ENCODE results near the gene THEMIS2. TPM values are rescaled to one million over a fixed set of nuclear protein-coding genes. Genes with fewer than 3 reads are reported as not detected.

THEMIS2 gene
- total and polyA plus RNA-seq, 2 of the 8 experiments (the other 6 are each of a cell fraction or from before 2014, with no cell fraction given): 12.4 to 28.0 TPM

DNA sequence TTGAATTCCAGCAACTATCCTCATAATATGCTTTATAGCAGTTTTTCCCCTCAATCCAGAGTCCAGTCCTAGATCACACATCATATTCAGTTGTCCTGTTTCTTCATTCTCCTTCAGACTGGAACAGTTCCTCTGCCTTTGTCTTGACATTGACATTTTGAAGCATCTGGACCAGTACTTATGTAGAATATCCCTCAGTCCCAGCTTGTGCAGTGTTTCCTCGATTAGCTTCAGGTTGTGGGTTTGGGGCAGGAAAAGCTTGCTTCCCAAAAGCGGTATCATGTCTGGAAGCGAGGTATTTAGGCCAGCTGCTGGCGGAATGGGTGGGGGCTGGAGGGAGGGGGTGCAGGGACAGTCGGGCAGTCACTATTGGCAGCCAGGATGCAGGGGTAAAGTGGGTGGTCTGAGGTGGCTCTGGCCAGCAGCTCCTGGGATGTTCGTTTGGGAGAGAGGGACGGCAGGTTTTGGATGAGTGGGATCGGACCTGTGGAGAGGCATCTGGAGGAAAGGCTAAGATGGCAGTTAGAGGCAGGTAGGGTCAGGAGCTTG lies 6.5 kb downstream of the THEMIS2 start:
- no peaks in the 10 kb centered on the region for H3K27me3 ChIP-seq (replicated peaks in 1 of 4; ENCODE audit: control insufficient read depth in 3 of 4, extremely low read depth in 1 of 4, insufficient read depth in 3 of 4, low read length in 3 of 4)
- H3K79me1 ChIP-seq (ENCODE audit: low read depth, low read length): no peaks in the 10 kb centered on the region
- no peak overlapping the region for H3K14ac ChIP-seq (ENCODE audit: insufficient read length)
- no peak overlapping the region for H2AFZ ChIP-seq (ENCODE audit: low read length)
- 95% methylated on average over 8 of the region's 8 CpGs; no CpG with 5 or more reads in 1 of the 2 experiments for WGBS, 2 experiments (ENCODE audit: extremely low coverage in 1 of 2, insufficient coverage in 1 of 2, insufficient read length in 1 of 2, insufficient replicate concordance in 2 of 2, low coverage in 1 of 2, low lambda C conversion rate in 2 of 2, missing lambda C conversion rate in 1 of 2)
- no peak overlapping the region for H4K8ac ChIP-seq (ENCODE audit: extremely low read depth, insufficient read depth, low read length)
- no peak overlapping the region for H2BK5ac ChIP-seq (ENCODE audit: low read depth, low read length)
- H2AK5ac ChIP-seq (ENCODE audit: low read depth, low read length): no peak overlapping the region
- H3K4ac ChIP-seq (replicated peaks; ENCODE audit: insufficient read length, low read depth, low read length): no peak overlapping the region
- no peaks in the 10 kb centered on the region for H3K4me1 ChIP-seq (replicated peaks in 1 of 4; ENCODE audit: control insufficient read depth in 3 of 4, insufficient read depth in 4 of 4, low read length in 3 of 4)
- H2BK20ac ChIP-seq (ENCODE audit: low read length): no peak overlapping the region
- CTCF ChIA-PET (ENCODE audit: partially characterized antibody): interaction anchor here (0.7 to 1.3 kb wide), 4 partner anchors 21 to 63 kb away, joined by 3 to 7 read pairs (median 4); no protein-coding TSS in a partner anchor
- H4K91ac ChIP-seq (replicated peaks; ENCODE audit: insufficient read length, low read length): no peak overlapping the region
- H3K4me2 ChIP-seq (ENCODE audit: insufficient read depth in 1 of 2, low read depth in 2 of 2, low read length in 2 of 2): no peak overlapping the region
- H3K9ac ChIP-seq (replicated peaks in 1 of 4; ENCODE audit: extremely low read depth in 1 of 4, low read depth in 3 of 4, low read length in 3 of 4): no peak overlapping the region
- H3K23me2 ChIP-seq (ENCODE audit: low read depth, low read length): no peaks in the 10 kb centered on the region
- H3K27ac ChIP-seq (ENCODE audit: low read depth, low read length): no peak overlapping the region
- no peaks in the 10 kb centered on the region for H3K9me3 ChIP-seq (ENCODE audit: insufficient read depth in 2 of 2, low read depth in 1 of 2, low read length in 1 of 2)
- H3K23ac ChIP-seq (ENCODE audit: insufficient read length): no peak overlapping the region
- H3K18ac ChIP-seq (ENCODE audit: extremely low read depth, low read length): no peak overlapping the region
- H2BK12ac ChIP-seq (ENCODE audit: low read depth, low read length): no peak overlapping the region
- H3K56ac ChIP-seq (replicated peaks; ENCODE audit: insufficient read length, low read depth, low read length): no peak overlapping the region
- POLR2A ChIA-PET (ENCODE audit: partially characterized antibody): interaction anchor here (0.9 to 1.6 kb wide), 4 partner anchors 8 to 22 kb away, joined by 3 to 9 read pairs (median 4); no protein-coding TSS in a partner anchor
- no peak for DNase-seq (ENCODE audit: low read depth in 1 of 2, low spot score in 2 of 2)
- H2BK15ac ChIP-seq (ENCODE audit: low read length): no peak overlapping the region
- H4K5ac ChIP-seq (ENCODE audit: insufficient read length, low read depth, low read length): no peak overlapping the region
- no peak overlapping the region for H3K4me3 ChIP-seq (ENCODE audit: extremely low read depth in 1 of 4, insufficient read depth in 2 of 4, low read depth in 3 of 4, low read length in 4 of 4)
- H3K79me2 ChIP-seq (ENCODE audit: control insufficient read depth in 1 of 2, insufficient read depth in 2 of 2, low read length in 2 of 2): no peaks in the 10 kb centered on the region
- no peak for FAIRE-seq
- H4K20me1 ChIP-seq (replicated peaks in 1 of 2; ENCODE audit: control insufficient read depth in 1 of 2, insufficient read depth in 2 of 2, low read length in 2 of 2): no peaks in the 10 kb centered on the region
- peaks cover 0 to 3% (median 0%) of the 10 kb centered on the region in 4 experiments; a peak in 2 of 8 replicates for H3K36me3 ChIP-seq (ENCODE audit: control insufficient read depth in 2 of 4, insufficient read depth in 4 of 4, low read length in 3 of 4)
- H2BK120ac ChIP-seq (replicated peaks; ENCODE audit: low read depth, low read length): no peak overlapping the region
- no peak for TF ChIP-seq GTF2F1 (IDR thresholded peaks at IDR 0.05; ENCODE audit: borderline replicate concordance, low read depth, low read length)
- TF ChIP-seq NANOG (IDR thresholded peaks at IDR 0.05; ENCODE audit: insufficient read depth, low read depth, low read length, poor library complexity, severe bottlenecking): no peak
- TF ChIP-seq CBX8 (IDR thresholded peaks at IDR 0.05; ENCODE audit: borderline replicate concordance, low read depth, low read length): no peak
- no peak for TF ChIP-seq SAP30 (IDR thresholded peaks at IDR 0.05; ENCODE audit: insufficient read depth, insufficient replicate concordance, low read length)
- no peak for TF ChIP-seq CHD2 (IDR thresholded peaks at IDR 0.05; ENCODE audit: low read length)
- no peak for TF ChIP-seq SIX5 (IDR thresholded peaks at IDR 0.05; ENCODE audit: low read depth, low read length)
- TF ChIP-seq SRF (IDR thresholded peaks at IDR 0.05; ENCODE audit: low read depth, low read length): no peak
- TF ChIP-seq CTCF (IDR thresholded peaks at IDR 0.05; ENCODE audit: control extremely low read depth in 1 of 3, insufficient read depth in 1 of 3, low read depth in 1 of 3, low read length in 3 of 3): no peak
- TF ChIP-seq, protein P1, sequence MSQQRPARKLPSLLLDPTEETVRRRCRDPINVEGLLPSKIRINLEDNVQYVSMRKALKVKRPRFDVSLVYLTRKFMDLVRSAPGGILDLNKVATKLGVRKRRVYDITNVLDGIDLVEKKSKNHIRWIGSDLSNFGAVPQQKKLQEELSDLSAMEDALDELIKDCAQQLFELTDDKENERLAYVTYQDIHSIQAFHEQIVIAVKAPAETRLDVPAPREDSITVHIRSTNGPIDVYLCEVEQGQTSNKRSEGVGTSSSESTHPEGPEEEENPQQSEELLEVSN (IDR thresholded peaks at IDR 0.05): no peak
- no peak for TF ChIP-seq BCL11A (IDR thresholded peaks at IDR 0.05; ENCODE audit: low read depth in 2 of 2, low read length in 2 of 2)
